Pons (tissue), 1 donor: ENCODE data around the gene MFAP4.
A peak's percentile ranks its signal among the peaks of the same experiment; 100 is the strongest.

Experiments used
- DNase-seq: peaks from one replicate; pipeline ENCODE4 v3.0.0-alpha.2; 2016; ENCODE audit warnings: low spot score

Gene MFAP4

DNA sequence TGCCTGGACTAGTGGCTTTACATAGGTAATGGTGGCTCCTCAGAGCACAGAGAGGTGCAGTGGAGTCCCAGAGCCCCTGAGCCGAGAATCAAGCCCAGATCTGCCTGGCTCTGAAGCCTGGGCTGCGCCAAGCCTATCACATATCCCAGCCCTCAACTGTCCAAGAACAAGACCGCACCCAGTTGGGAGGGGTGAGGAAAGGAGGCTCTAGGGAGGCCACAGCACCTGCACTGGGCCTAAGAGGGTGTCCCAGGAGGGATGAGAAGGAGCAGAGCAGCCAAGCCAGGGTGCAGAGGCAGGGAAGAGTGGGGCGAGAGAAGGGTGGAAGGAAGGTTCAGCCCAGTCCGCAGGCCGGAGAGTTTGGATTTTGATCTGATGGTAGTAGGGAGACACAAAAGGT is 23.1 kb upstream of the MFAP4 start:
- DNase-seq, result no peak

DNA sequence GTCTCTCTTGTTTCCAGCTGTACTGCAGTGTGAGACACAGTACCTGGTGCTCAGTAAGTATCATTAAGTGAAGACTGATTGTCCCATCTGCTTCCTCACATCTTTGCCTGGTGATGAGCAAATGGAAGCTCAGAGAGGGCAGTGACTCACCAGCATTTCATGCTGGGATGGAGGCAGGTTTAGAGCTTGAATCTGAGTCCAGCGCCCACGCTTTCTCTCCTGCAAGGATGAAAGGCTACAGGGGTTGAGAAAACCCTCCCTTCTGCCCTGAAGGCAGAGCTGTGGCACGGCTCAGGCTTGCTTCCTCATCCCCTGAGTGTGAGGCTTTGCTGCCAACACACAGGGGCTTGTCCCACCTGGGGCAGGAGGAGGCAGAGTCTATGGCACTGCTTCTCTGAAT is 22.5 kb upstream of the MFAP4 start:
- peak; percentile 26 for DNase-seq

DNA sequence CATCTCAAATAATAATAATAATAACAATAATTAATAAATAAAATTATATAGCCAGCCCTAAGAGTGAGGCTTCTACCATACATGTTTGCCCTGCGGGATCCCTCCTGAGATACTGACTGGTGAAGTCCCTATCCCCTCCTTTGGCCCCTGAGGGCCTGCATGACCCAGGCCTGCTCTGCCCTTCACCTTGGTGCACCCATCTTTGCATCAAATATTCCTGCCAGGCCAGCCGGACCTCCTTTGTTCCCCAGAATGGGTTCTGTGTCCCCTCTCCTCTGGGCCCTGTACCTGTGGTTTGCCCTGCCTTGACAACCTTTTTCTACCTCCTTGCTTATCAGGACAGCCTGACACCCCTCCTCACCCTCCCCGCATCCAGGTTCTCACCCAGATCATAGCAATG is 22.1 kb upstream of the MFAP4 start:
- no peak for DNase-seq

DNA sequence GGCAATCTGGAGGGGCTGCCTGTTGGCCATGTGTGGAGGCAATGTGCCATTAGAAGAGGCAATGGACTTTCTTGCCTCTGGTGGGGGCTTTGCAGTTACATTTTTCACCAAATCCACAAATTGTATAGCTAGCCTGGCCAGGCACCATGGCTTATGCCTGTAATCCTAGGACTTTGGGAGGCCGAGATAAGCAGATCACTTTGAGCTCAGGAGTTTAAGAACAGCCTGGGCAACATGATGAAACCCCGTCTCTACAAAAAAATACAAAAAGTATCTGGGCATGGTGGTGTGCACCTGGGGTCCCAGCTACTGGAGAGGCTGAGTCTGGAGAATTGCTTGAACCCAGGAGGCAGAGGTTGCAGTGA is 21.3 kb upstream of the MFAP4 start:
- DNase-seq, result no peak

DNA sequence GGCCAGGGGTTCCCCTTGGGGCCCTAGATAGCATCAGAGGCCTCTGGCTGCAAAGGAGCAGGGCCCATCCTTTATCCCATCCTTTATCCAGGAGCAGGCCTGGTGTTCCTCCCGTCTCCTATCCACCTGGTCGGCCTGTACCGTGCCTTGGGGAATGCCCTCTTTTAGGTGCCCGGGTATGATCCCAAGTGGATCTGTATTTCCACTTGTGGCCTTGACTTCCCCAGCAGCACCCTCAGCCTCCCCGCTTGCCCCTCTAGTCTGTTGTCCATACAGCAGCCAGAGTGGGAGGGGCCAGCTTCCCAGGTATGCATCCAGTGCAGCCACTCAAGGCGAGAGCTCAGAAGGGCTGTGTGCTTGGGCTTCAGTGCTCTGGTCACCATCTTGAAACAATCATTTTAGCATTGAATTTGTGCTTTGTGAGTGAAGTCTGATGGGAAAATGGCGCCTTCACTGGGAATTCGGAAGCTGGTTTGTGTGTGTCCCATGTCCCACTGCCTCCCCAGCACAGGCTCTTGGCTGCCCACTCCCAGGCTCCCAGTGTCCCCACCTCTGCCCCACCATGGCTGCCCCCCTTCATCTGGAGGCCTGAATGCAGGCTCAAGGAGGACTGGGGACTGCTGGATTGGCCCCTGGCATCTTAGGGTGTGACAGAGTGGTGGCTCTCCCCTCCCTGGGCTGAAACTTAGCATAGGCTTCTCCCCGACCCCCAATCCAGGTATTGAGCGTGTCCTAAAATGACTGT is 20.8 kb upstream of the MFAP4 start:
- DNase-seq, result no peak

DNA sequence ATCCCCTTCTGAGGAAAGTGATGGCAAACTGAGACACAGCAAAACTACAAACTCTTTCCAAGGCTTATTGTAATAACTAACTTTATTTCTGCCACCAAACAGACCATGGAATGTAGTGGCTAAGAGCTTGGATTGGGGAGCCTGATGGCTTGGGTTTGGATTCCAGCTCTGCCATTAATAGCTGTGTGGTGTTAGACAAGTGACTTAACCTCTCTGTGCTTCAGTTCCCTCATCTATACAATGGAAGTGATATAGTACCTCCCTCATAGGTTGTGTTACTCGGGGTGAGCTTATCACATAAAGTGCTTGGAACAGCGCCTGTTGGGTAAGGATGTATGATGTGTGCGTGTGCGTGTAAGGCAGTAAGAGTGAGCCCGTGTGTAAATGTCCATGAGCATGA is 18.1 kb upstream of the MFAP4 start:
- DNase-seq, result no peak

DNA sequence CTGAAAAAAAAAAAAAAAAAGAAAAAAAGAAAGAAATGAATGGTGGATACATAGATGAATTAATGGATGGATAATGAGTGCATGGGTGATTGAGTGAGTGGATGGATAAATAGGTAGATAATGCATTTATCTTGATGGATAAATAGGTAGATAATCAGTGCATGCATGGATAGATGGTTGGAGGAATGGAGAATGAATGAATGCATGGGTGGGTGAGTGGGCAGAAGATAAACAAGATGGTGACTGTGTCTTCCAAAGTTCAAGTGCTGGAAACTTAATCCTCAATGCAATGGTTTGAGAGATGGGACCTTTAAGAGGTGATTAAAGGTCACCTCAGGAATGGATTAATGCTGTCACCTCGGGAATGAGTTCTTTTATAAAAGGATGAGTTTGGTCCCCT is 17.3 kb upstream of the MFAP4 start:
- no peak for DNase-seq

DNA sequence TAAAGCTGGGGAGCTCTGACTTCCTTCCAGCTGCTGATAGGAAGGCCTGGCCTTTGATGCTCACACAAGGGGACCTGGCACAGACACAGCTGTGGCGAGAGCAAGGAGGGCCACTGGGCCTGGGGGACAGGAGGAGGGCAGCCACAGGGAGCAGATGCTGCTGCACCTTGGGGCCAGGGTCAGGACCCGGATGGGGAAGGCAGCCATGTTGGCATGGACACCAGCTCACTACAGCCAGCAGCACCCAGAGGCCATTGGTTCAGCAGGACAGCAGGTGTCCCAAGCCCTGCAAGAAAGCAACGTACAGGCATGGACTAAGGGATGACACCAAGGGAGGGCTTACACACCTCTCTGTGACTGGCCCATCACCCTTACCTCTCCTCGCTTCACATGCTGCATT is 16.0 kb upstream of the MFAP4 start:
- DNase-seq, result no peak

DNA sequence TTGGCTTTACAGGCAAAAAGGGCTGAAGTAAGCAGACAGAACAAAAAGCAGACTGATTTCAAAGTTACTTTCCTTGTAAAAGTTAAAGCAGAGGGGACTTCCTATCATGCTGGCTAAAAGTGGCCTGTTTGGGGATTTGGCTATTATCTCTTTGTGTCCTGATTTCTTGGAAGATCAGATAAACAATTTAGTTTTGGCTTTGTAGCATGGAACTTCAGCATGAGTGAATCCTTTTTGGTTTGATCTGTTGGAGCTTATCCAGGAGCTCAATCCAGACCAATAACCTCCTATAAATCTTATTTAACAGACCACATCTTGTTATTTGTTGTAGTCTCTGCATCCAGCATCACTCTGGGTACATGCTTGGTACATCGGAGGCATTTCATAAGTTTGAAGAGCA is 15.2 kb upstream of the MFAP4 start:
- DNase-seq, result no peak

DNA sequence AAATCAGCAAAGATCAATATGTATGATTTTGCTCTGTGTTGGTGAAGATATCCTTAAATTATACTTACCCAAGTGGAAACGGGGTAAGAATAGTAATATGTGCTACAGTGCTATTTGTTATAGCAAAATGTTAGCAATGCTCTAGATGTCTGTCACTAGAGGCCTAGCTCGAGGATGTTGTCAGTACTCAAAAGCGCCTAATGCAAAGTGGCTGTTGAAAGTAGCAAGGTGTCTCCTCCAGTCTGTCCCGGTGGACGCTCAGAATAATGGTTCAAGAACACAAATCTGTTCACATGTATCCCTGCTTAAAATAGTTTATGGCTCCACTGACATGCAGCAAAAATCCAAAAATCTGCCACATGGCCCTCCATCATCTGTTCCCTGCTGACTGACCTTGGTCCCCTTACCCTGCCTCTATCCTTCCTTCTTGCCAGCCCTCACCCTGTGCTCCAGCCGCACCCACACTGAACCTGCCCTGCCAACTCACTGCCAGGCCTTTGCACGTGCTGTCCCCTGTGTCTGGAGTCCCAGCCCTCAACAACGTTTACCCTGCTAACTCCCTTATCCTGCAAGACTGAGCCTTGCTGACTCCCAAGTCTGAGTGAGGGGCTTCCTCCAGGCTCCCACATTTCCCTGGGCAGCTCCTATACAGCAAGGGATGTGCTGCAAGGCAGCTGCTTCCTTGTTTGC is 14.5 kb upstream of the MFAP4 start:
- DNase-seq, result no peak

DNA sequence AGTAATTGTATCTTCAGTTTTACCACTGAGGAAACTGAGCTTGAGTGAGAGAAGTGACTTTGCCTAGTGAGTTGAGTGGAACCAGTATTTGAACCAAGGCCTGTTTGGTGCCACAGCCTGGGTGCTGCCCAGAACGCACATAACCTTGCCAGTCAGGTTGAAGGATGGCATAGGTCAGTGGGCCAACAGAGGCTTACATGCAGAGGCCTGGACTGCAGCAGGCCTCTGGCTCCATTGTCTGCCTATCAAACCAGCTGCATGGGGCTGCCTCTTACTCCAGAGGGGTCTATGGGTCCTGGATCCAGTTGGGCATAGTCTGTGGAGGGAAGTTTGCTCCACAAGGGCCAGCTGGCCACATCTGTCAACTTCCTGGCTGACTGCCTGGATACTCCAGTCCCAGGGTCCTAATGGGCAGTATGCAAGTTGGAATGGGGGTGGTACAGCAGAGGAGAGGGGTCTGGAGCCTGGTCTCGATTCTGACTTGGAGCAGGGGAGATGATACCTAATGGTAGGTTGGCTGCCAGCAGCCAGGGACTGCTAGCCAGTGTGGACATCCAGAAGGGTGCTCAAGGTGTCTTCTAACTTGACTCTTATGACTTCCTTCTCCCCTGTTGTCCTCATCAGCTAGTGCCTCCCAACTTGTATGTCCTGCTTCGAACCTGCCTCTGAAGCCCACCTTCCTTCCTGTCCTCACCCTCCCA is 12.9 kb upstream of the MFAP4 start:
- DNase-seq, result no peak

DNA sequence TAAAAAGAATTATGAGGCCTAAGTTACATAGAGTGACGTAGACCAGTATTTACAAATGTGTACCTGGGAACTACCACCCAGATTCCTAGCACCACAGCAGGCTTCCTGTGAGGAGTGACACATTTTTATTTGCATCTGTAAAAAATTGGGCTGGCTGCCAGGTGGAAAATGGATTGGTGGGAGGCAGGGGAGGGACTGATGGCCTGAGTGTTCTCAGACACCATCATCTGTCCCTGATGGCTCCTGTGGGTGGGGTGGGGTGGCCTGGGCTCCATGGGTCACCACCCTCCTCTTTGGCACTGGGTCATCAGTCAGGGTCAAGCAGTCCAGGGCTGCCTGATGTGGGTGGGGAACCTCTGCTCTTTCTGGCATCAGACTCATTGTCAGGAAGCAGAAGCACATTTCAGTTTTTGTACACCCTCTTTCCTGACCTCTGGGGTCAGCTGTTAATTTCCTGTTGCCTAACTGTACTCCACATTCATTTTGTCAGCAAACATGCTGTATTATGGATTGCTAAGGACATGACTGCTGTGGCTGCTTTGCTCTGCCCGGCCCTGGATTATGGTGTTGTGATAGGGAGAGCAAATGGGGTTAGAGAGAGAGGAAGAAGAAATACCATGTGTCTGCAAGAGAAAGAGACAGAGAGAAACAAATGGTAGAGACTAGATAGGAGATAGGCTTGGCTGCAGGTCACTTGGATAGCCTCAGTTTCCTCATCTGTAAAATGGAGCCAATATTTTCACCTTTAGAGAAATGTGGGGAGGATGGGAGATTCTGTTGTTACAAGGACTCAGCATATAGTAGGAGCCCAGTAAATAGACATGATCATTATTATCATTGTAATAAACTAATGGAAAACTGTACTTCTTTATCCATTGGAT is 11.6 kb upstream of the MFAP4 start:
- no peak for DNase-seq

DNA sequence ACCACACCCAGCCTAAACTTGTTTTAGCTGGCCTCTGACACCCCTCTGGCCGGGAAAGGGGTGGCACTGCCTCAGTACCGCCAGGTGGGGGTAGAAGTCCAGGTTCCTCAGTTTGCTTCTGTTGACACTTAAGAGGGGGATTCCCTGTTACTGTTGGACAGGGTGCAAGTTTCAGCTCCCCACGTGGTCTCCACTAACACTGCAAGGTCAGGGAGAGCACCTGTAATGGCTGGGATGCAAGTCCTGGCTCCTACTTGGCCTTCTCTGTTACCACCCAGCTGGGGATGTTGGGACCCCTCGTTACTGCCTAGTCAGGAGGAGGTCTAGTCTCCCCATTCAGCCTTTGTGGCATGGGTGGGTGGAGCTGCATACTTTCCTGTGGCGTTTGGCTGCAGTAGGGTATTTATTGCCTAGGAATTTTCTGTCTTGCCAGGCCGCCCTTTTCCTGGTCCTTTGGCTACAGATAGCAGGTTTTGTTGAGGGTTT is 10.6 kb upstream of the MFAP4 start:
- no peak for DNase-seq

DNA sequence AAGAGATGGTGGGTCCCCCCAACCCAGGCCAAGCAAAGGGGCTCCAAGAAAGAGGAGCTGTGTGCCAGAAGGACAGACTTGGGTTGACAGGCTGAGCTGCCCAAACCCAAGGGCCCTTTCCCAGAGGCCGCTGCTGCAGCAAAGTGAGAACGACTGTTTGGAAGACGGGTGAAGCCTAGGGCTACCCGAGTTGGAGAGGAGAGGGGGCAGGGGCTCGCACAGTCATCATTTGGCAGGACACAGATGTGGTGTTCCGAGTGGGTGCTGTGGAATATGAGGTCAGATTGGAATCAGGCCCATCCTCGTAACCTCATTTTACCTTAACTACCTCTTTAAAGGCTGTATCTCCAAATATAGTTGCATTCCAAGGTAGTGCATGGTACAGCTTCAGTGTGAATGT is 5.3 kb upstream of the MFAP4 start:
- DNase-seq, result no peak

DNA sequence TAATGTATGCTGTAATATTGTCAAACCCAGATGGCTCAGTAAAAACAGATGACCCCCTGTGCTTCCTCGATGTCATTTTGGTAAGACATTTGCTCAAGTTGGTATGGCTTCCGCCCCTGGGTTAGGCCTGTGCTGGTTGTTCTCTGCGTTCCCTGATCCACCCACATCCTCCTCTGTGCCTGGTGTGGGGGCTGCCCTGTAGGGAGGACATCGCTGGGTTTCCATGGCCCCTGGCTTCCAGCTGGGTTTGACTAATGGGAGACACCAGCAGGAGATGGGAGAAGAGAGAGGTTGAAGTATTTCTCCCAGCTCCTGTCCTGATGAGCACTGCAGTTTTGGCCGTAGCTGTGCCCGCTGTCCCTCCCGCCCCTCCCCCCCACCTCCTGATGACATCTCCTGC is 4.4 kb upstream of the MFAP4 start:
- no peak for DNase-seq

DNA sequence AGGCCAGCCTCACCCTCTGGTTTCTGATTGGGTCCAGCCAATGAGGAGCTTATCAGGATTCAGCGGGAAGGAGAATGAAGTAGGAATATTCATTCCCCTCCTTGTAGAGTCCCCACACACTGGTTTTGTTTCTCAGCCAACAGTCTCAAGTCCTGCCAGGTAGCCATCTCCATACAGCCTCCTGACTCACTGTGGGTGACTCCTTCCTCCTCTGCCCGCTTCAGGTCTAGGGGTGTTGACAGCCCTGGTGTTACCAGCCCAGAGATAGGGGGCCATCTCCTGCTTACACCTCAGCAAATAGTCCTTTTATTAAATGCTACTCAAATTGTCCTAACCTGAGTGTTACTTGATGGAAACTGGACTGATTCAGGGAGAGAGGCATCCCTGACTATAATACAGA is 4.0 kb upstream of the MFAP4 start:
- no peak for DNase-seq

DNA sequence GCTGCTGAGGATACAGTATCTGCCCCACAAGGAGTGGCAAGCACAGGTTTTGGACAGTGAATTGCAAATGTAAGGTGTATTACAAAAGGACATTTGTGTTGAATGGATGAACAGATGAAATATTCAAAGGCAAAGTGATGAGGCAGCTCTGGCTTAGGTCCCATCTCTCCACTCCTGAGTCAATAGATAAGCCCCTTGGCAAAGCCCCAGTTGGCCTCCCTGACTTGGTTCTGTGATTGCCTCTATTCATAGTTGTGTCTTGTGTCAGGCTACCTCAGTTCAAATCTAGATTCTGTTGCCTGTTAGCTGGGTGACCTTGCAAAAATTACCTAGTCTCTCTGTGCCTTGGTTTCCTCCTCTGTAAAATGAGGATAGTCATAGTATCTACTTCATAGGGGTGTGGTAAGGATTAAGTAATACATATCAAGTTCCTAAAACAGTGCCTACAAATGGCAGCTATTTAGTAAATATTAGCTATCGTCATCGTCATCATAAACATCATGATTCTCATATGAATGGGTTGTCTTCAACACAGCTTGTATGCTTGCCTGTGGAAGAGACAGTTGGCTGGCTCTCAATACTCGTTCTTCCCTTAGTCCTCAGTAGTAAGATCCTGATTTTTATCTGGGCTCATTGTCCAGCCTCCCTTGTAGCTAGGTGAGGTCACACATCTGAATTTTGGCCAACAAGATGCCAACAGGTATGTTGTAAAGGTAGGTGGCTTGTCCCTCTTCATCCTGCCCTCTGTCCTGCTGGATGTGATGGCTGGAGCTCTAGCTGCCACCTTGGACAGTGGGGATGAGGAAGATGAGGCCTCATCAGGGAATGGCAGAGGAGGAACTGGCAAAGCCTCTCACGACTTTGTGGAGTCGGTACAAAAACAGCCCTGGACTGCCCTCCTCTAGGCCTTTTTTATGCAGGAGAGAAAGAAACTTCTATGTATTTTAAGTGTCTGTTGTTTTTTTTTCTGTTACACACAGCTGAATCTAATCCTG is 2.1 kb upstream of the MFAP4 start:
- no peak for DNase-seq

DNA sequence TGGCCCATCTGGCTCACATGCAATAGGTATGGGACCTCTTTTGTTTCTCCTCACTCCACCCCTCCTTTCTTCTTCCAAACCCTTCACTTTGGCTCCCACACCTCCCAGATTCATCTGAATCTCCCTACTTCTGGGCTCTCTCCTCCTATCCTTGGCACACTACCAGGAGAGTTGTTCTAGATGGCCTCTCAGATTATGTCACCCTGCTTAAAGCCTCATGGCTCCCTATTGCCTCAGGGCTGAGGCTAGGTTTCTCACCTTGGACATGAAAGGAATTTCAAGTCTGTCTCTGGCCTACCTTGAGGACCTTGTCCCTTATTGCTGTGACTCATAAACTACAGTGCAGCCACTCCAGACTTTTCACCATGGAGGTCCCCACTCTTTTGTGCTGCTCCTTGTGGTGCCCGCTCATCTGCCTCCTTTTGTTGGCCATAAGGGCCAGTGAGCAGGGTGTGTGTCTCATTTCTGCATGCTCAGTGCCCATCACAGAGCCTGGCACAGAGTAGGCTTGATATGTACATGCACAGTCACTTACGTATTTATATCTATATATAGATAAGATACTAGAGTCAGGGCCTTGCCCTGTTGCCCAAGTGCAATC is 1.0 kb upstream of the MFAP4 start:
- DNase-seq, result no peak

DNA sequence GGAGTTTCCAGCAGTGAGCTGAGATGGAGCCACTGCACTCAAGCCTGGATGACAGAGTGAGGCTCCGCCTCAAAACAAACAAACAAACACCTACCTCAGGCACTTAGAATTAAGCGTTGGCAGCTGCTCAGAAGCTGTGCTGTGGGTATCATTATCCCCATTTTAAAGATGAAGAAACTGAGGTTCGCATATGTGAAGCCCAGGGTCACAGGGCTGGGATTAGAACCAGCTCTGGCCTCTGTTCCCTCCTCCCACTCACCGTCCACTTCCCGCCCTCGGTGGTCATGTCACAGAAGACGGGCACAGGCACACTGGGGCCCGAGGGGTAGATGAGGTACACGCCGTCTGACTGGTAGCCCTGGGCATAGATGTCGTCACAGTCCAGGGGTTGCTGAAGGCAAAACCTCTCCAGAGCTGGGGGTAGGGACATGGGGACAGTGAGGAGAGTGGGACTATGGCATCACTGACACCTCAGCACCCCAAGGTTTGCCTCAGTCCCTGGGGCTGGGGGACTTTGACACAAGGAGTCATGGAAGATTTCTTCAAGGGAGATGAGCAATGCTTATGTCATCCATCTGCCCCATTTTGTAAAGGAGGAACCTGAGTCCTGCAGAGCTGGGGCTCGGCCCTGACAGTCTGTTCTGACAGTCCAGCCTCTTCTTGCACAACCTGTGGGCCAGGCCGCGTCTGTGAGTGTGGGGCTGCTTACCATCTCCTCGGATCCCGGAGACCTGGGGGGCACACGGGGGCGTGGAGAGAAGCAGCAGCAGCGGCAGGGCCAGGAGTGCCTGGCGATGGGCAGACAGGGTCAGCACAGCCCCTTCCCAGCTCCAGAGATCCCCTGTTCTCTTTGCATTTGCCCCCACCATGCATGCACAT is 700 bp downstream of the MFAP4 start:
- DNase-seq, result no peak
